ENCODE results near the gene TUBGCP6.

GRCh38 chr22:50177537-50178470 lies 67.0 kb downstream of the TUBGCP6 start:
- TF ChIP-seq EZH2 (IDR thresholded peaks at IDR 0.05; ENCODE audit: borderline replicate concordance, insufficient read depth, low read depth, low read length, poor library complexity, severe bottlenecking) = no peak
- no peak for TF ChIP-seq CTCF (IDR thresholded peaks at IDR 0.05)

Data from B cell (primary cell).